HG02938 (cell line): ENCODE data around the gene LHFPL6.
A peak's percentile ranks its signal among the peaks of the same experiment; 100 is the strongest.

Source experiments
- ATAC-seq: cut with Tn5 transposase; IDR thresholded peaks from one replicate; pipeline ENCODE4 v1.9.1; 2021; ENCODE audit warnings: mild to moderate bottlenecking, moderate library complexity; ENCODE audit not compliant: unreplicated experiment

The LHFPL6 gene

GRCh38 chr13:39521701-39522100 lies 81.3 kb downstream of the LHFPL6 start:
- no peak for ATAC-seq

DNA sequence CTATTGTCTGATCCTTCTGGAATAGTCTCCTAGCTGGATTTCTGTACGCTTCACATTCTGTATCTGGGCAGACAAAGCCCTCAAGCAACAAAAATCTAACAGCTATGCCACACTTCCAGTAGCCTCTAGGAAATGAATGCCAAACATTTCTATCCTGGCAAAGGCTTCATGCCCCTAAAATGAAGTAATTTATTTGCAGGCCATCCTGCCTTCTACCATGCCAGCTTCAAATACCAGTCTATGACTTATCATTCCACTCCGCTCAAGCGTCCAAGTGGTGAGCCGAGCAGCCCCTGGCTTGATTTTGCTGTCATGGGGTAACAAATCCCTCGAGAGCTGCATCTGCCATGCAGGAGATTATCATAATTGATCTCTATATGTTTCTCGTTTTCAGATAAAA lies 86.9 kb downstream of the LHFPL6 start:
- ATAC-seq: no peak

GRCh38 chr13:39515224-39515714 lies 87.7 kb downstream of the LHFPL6 start:
- no peak for ATAC-seq

DNA sequence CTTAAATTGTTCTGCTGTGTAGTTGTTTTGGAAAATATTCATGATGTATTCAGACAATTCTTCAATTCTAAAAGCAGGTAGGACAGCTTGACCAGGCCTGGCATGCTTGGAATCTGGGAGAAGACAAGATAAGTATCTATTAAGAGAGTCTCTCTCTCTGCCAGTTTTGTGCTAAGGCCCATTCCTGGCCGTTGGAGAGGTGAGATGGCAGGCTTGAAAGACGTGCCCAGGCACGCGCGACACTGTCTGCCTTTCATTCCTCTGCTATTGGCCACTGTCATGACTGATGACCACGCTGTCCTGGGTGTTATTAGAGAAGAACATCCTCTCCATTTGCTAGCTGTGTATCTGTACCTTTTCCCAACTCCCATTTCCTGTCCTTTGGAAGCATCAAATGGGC lies 90.3 kb downstream of the LHFPL6 start:
- no peak for ATAC-seq

GRCh38 chr13:39510316-39510695 lies 92.7 kb downstream of the LHFPL6 start:
- peak; percentile 82 for ATAC-seq

DNA sequence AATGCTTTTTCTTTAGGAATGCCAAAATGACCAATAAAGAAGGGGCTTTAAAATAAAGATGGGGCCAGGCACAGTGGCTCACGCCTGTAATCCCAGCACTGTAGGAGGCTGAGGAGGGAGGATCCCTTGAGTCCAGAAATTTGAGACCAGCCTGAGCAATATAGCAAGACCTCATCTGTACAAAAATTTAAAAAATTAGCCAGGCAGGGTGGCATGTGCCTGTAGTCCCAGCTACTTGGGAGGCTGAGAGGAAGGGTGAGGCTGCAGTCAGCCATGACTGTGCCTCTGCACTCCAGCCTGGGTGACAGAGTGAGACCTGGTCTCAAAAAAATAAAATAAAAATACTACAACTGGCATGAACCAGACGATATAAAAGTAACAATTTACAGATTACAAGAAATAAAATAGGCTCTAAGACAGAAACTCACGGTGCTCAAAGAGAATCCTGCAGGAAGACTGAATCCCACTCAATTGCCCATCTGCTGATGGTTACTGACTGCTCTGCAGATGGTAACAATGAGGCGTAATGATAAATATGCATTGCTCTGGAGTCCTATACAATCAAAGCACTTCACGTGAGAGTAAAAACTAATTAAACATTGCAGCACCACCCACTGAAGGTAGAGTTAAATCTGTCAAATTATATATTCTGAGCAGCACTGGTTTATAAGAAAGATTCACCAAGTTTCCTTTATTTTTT lies 93.2 kb downstream of the LHFPL6 start:
- ATAC-seq: no peak

DNA sequence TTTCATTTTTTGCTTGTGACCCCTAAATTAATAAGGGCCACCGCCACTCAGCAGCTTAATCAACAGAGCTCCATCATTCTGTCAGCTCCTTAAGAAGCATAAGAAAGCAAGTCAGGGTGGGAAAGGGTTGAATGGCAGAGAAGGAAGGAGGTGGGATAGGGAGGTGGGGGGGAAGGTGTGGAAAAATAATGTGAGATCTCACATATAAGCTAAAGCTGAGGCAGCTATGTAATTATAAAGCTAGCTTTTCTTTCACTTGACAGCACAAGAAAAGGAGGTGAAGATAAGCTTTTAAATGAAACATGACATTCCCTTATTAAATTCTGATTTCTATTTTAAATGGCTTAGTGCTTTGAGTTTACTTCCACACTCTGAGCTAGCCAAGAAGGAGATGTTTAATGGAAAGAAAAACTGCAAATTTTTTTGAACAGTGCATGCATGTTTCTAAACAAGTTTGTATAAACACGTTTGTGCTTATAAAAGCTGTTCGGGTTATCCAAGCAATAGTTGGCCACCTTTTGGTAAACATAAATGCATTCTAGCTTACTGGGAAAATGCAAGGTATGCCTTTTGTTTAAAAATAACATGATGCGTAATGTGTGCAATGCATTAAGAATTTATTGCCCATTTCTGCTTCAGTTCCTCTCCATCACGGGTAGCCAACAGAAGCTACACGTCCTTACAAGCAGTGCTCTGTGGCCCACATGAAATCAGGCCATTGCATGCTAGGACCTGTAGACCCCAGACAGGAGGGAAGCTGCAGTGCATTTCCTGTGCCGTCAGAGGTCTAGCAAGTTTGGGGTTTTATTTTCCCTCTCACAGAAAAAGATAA lies 96.2 kb downstream of the LHFPL6 start:
- no peak for ATAC-seq

GRCh38 chr13:39505151-39505550 lies 97.8 kb downstream of the LHFPL6 start:
- no peak for ATAC-seq

DNA sequence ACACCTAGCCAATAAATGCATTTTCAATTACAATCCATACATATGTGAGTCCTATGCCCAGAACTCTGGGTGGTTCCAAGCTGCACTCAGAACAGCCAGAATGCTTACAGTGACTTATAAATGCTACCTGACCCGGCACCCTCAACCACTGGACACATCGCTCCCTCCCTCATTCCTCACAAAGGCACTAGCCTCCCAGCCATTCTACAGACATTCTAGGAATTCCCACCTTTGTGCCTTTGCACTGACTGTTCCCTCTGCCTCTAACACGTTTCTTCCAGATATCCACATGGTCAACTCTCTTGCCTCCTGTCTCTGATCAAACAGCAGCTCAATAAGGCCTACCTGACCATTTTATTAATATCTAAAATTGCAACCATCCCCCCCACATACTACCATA lies 99.9 kb downstream of the LHFPL6 start:
- no peak for ATAC-seq

GRCh38 chr13:39501702-39502324 lies 101.2 kb downstream of the LHFPL6 start:
- ATAC-seq: no peak

DNA sequence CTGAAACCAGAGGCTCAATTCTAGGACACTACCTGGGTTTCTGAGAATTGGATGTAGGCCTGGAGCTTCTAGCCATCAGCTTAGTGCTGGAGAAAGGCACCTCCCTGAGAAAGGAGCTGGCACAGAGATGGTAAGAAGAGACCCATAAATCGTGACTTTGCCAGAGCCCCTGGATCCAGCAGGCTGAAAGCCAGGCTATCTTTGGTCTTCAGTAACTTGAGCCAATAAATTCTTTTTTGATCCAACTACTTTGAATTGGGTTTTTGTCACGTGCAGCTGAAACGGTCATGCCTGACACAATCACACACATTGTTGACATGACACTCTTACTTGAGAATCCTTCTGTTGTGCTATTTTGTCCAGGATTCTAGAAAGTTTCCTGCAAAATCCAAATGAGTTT lies 103.4 kb downstream of the LHFPL6 start:
- ATAC-seq: no peak

GRCh38 chr13:39498471-39499114 lies 104.4 kb downstream of the LHFPL6 start:
- ATAC-seq: no peak

DNA sequence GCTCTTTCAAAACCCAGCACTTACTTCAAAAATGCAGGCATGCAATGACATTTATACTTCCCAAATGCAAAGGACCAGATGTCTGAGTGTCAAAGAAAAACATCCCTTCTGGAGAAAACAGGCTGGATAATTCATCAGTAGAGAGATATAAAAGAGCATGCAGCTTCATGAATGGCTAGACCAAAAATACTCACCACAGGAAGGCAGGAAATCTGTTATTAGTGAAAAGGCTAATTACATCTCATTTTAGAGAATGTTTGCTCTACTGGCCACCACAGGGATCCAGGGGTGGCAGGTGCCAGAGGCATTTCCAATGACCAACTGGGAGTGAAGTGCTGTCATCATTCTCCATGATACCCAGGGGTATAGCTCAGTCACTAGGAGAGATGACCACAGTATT lies 106.5 kb downstream of the LHFPL6 start:
- no peak for ATAC-seq

GRCh38 chr13:39494633-39495032 lies 108.4 kb downstream of the LHFPL6 start:
- no peak for ATAC-seq

- no peak for ATAC-seq
These were observed 109.0 kb downstream of the LHFPL6 start for GRCh38 chr13:39494006-39494405.

DNA sequence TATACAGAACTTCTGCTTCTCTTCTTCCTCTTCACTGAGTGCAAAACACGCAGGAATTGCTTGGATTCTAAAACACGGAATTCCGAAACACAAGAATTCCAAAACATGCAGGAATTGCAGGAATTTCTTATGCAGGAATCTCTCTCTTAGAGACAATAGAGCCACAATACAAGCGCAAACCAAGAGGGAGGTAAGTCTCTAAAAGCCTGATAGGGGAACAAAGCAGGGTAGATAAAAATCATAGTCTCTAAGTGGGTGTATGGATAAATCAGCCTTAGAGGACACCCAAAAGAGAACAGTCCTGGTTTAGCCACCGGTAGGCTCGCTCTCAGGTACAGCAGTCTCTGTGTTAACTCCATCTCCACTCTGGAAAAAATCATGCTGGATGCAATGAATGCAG lies 112.9 kb downstream of the LHFPL6 start:
- ATAC-seq: no peak

DNA sequence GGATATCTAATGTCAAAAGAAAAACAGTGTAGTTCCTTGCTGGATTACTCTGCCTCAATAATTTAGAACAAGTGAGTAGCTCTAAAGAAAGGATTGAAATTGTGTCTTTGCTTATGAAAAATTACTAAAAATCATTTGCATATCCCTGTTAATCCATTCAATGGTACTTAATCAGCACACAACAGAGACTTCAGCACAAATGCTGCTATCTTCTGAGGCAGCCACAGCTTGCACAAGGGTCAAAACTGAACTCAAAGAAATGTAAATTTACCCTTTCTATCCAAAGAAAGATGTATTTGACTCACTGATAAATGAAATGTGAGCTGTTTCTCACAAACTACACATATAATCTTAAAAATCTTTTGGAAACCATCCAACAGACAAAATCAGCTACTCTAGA lies 116.2 kb downstream of the LHFPL6 start:
- ATAC-seq: no peak

GRCh38 chr13:39485314-39485700 lies 117.7 kb downstream of the LHFPL6 start:
- ATAC-seq: no peak

- no peak for ATAC-seq
These were observed 118.3 kb downstream of the LHFPL6 start for GRCh38 chr13:39484506-39485313.

DNA sequence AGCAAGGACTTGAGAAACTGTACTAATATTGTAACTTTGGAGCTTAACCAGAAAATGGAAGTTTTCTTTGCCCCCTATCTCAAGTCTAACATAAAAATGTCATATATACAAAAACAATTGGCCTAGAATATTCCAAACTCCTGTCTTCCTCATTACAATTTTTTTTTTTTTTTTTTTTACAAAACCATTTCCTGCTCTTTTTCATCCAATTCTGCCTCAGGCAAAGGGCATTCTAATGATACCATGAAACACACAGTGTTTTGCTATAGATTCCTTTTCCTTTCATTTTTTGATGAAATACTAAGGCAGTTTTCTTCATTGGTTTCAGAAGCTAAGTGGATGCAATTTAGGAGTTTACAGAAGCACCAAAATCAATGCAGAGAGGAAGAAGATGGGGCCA lies 119.7 kb downstream of the LHFPL6 start:
- ATAC-seq: no peak

DNA sequence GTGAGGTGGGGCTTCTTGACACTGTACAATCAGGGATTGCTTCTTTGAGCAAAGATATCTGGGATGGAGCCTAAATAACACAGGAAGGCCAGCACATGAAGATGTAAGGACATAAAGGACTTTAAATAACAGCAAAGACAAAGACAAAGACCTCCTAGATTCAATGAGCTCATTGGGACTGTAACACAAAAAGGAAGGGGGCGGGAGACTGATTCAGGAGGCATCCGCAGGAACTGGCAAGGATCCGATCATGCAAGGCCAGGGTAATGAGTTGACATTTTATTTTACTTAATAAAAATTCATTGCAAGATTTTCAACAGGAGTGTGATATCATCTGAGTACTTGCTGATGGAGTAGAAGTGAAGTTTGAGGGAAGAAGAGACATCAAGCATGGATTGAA lies 121.5 kb downstream of the LHFPL6 start:
- no peak for ATAC-seq
